GM19324 (cell line): Measurements from ENCODE around the gene THPO.
A peak's percentile ranks its signal among the peaks of the same experiment; 100 is the strongest.

Source experiments
- ATAC-seq: cut with Tn5 transposase; IDR thresholded peaks from one replicate; pipeline ENCODE4 v1.9.1; 2021; ENCODE audit warnings: mild to moderate bottlenecking, moderate library complexity; ENCODE audit not compliant: unreplicated experiment, low FRiP score

Gene THPO

GRCh38 chr3:184335661-184336546 lies 42.1 kb downstream of the THPO start:
- peak; percentile 85 for ATAC-seq

- ATAC-seq, result no peak
These were observed 42.7 kb downstream of the THPO start for GRCh38 chr3:184335291-184335660.

- no peak for ATAC-seq
These were observed 43.4 kb downstream of the THPO start for GRCh38 chr3:184334470-184335158.

- ATAC-seq, result no peak
These were observed 44.3 kb downstream of the THPO start for GRCh38 chr3:184333700-184334099.

GRCh38 chr3:184333190-184333589 lies 44.8 kb downstream of the THPO start:
- no peak for ATAC-seq

- no peak for ATAC-seq
These were observed 45.5 kb downstream of the THPO start for GRCh38 chr3:184332370-184333090.

- ATAC-seq, result no peak
These were observed 49.5 kb downstream of the THPO start for GRCh38 chr3:184328516-184328915.

GRCh38 chr3:184327171-184327570 lies 50.8 kb downstream of the THPO start:
- no peak for ATAC-seq

GRCh38 chr3:184325715-184326369 lies 52.2 kb downstream of the THPO start:
- ATAC-seq, result no peak

- ATAC-seq, result no peak
These were observed 52.7 kb downstream of the THPO start for GRCh38 chr3:184325269-184325668.

GRCh38 chr3:184323696-184324095 lies 54.3 kb downstream of the THPO start:
- ATAC-seq, result no peak

GRCh38 chr3:184322731-184323487 lies 55.1 kb downstream of the THPO start:
- ATAC-seq, result no peak
